ENCODE results near the gene MPZL1.

DNA sequence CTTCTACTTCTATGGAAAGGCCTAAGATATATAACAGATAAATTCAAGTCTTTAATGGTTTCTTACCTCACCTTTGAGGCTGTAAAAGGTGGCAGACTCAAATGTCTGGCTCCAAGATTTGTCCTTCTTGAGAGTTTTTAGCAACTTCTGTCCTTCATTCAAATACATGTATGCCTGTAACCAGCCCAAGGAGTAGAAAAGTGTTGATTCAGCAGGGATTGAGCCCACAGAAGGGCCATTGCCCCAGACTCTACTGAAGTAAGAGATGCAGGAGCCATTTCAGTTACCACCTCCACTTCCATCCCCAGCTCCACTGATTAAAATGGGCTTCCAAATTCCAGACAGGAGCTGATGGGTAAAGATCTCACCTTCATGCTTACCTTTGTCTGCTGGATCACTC, 112.1 kb downstream of the MPZL1 start:
- TF ChIP-seq EZH2 (conservative IDR thresholded peaks at IDR 0.05; ENCODE audit: low read depth, low read length) = no peak
- TF ChIP-seq, protein P1, sequence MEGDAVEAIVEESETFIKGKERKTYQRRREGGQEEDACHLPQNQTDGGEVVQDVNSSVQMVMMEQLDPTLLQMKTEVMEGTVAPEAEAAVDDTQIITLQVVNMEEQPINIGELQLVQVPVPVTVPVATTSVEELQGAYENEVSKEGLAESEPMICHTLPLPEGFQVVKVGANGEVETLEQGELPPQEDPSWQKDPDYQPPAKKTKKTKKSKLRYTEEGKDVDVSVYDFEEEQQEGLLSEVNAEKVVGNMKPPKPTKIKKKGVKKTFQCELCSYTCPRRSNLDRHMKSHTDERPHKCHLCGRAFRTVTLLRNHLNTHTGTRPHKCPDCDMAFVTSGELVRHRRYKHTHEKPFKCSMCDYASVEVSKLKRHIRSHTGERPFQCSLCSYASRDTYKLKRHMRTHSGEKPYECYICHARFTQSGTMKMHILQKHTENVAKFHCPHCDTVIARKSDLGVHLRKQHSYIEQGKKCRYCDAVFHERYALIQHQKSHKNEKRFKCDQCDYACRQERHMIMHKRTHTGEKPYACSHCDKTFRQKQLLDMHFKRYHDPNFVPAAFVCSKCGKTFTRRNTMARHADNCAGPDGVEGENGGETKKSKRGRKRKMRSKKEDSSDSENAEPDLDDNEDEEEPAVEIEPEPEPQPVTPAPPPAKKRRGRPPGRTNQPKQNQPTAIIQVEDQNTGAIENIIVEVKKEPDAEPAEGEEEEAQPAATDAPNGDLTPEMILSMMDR (CRISPR knock-in tag; IDR thresholded peaks at IDR 0.05) = no peak
- no peak for TF ChIP-seq REST (IDR thresholded peaks at IDR 0.05; ENCODE audit: borderline replicate concordance in 1 of 2, low read depth in 1 of 2, low read length in 2 of 2)
- TF ChIP-seq IKZF5 (CRISPR knock-in tag; IDR thresholded peaks at IDR 0.05) = no peak
- TF ChIP-seq MXD1 (CRISPR knock-in tag; IDR thresholded peaks at IDR 0.05) = no peak
- no peak for TF ChIP-seq MED1 (CRISPR knock-in tag; IDR thresholded peaks at IDR 0.05)
- TF ChIP-seq, protein P2, sequence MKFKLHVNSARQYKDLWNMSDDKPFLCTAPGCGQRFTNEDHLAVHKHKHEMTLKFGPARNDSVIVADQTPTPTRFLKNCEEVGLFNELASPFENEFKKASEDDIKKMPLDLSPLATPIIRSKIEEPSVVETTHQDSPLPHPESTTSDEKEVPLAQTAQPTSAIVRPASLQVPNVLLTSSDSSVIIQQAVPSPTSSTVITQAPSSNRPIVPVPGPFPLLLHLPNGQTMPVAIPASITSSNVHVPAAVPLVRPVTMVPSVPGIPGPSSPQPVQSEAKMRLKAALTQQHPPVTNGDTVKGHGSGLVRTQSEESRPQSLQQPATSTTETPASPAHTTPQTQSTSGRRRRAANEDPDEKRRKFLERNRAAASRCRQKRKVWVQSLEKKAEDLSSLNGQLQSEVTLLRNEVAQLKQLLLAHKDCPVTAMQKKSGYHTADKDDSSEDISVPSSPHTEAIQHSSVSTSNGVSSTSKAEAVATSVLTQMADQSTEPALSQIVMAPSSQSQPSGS (CRISPR knock-in tag; IDR thresholded peaks at IDR 0.05) = no peak
- no peak for TF ChIP-seq SRF (IDR thresholded peaks at IDR 0.05; ENCODE audit: low read depth, low read length)
- TF ChIP-seq RBM39 (IDR thresholded peaks at IDR 0.05; ENCODE audit: low read depth, low read length, poor library complexity, severe bottlenecking) = no peak
